Activated T-cell treated with anti-CD3 and anti-CD28 coated beads, Interleukin-2, amount 50 U/mL, for 24 hours (primary cell): ENCODE results near the gene RNMT.

ENCODE experiments used
- DNase-seq: peaks from one replicate; pipeline ENCODE4 v3.0.0-alpha.2; 2020
- H3K27ac Mint-ChIP-seq: 2 replicates; pipeline ENCODE4 v1.8.0; 2020; ENCODE audit warnings: mild to moderate bottlenecking, mixed read lengths
- H3K27me3 Mint-ChIP-seq: 2 replicates; pipeline ENCODE4 v1.8.0; 2020; ENCODE audit warnings: mixed read lengths
- H3K36me3 Mint-ChIP-seq: 2 replicates; pipeline ENCODE4 v1.8.0; 2020; ENCODE audit warnings: low read depth, mixed read lengths
- H3K4me1 Mint-ChIP-seq: 2 replicates; pipeline ENCODE4 v1.8.0; 2020; ENCODE audit warnings: low read depth, mixed read lengths
- H3K4me3 Mint-ChIP-seq: 2 replicates; pipeline ENCODE4 v1.8.0; 2020; ENCODE audit warnings: mild to moderate bottlenecking, moderate library complexity, mixed read lengths
- H3K9me3 Mint-ChIP-seq: 2 replicates; pipeline ENCODE4 v1.8.0; 2020; ENCODE audit warnings: mixed read lengths

Gene RNMT

GRCh38 chr18:13762690-13763439, 36.4 kb downstream of the RNMT start:
- no peak overlapping the region for H3K27ac Mint-ChIP-seq
- H3K9me3 Mint-ChIP-seq: peaks cover 44% of the 10 kb centered on the region
- no peak overlapping the region for H3K4me3 Mint-ChIP-seq
- H3K27me3 Mint-ChIP-seq: no peaks in the 10 kb centered on the region
- peaks cover 3% of the 10 kb centered on the region for H3K4me1 Mint-ChIP-seq
- peaks cover 77% of the 10 kb centered on the region for H3K36me3 Mint-ChIP-seq
- DNase-seq: no peak

- DNase-seq: no peak
- H3K27me3 Mint-ChIP-seq: peaks cover 7% of the 10 kb centered on the region
- no peak overlapping the region for H3K4me3 Mint-ChIP-seq
- no peaks in the 10 kb centered on the region for H3K4me1 Mint-ChIP-seq
- H3K36me3 Mint-ChIP-seq: no peaks in the 10 kb centered on the region
- H3K27ac Mint-ChIP-seq: no peak overlapping the region
- peaks cover 17% of the 10 kb centered on the region for H3K9me3 Mint-ChIP-seq
Measured at GRCh38 chr18:13775058-13775457, 48.6 kb downstream of the RNMT start.

GRCh38 chr18:13791181-13791580, 64.7 kb downstream of the RNMT start:
- DNase-seq: no peak
- Mint-ChIP-seq H3K36me3 (no peaks in the 10 kb centered on the region), H3K27ac (no peak overlapping the region), H3K4me1 (no peaks in the 10 kb centered on the region), H3K27me3 (peaks cover 26% of the 10 kb centered on the region), H3K4me3 (no peak overlapping the region), H3K9me3 (peaks cover 5% of the 10 kb centered on the region)

- Mint-ChIP-seq H3K36me3 (no peaks in the 10 kb centered on the region), H3K27ac (no peak overlapping the region), H3K27me3 (peaks cover 52% of the 10 kb centered on the region), H3K4me1 (no peaks in the 10 kb centered on the region), H3K4me3 (no peak overlapping the region), H3K9me3 (no peaks in the 10 kb centered on the region)
- DNase-seq: no peak
Measured at GRCh38 chr18:13793819-13794218, 67.3 kb downstream of the RNMT start.

- Mint-ChIP-seq H3K27ac (no peak overlapping the region), H3K9me3 (no peaks in the 10 kb centered on the region), H3K36me3 (no peaks in the 10 kb centered on the region), H3K4me3 (no peak overlapping the region), H3K27me3 (peaks cover 63% of the 10 kb centered on the region), H3K4me1 (peaks cover 4% of the 10 kb centered on the region)
- no peak for DNase-seq
Measured at GRCh38 chr18:13796515-13796914, 70.0 kb downstream of the RNMT start.

- Mint-ChIP-seq H3K4me3 (no peak overlapping the region), H3K36me3 (no peaks in the 10 kb centered on the region), H3K27me3 (peaks cover 66% of the 10 kb centered on the region), H3K27ac (no peak overlapping the region), H3K9me3 (no peaks in the 10 kb centered on the region), H3K4me1 (peaks cover 4% of the 10 kb centered on the region)
- no peak for DNase-seq
Measured at GRCh38 chr18:13797157-13797611, 70.7 kb downstream of the RNMT start.

GRCh38 chr18:13799396-13799795, 72.9 kb downstream of the RNMT start:
- H3K27me3 Mint-ChIP-seq: peaks cover 74% of the 10 kb centered on the region
- H3K4me1 Mint-ChIP-seq: peaks cover 4% of the 10 kb centered on the region
- H3K27ac Mint-ChIP-seq: no peak overlapping the region

GRCh38 chr18:13800505-13801259, 74.2 kb downstream of the RNMT start:
- Mint-ChIP-seq H3K9me3 (no peaks in the 10 kb centered on the region), H3K4me1 (peaks cover 4% of the 10 kb centered on the region)

More at GRCh38 chr18:13799396-13799795, 72.9 kb downstream of the RNMT start:
- Mint-ChIP-seq H3K9me3 (no peaks in the 10 kb centered on the region), H3K4me3 (no peak overlapping the region), H3K36me3 (no peaks in the 10 kb centered on the region)
- DNase-seq: no peak

GRCh38 chr18:13801260-13801601, 74.8 kb downstream of the RNMT start:
- H3K9me3 Mint-ChIP-seq: no peaks in the 10 kb centered on the region
- H3K4me3 Mint-ChIP-seq: peak overlapping the region; percentile 45
- no peak for DNase-seq
- peaks cover 4% of the 10 kb centered on the region for H3K4me1 Mint-ChIP-seq
- H3K27me3 Mint-ChIP-seq: peaks cover 79% of the 10 kb centered on the region
- no peaks in the 10 kb centered on the region for H3K36me3 Mint-ChIP-seq
- no peak overlapping the region for H3K27ac Mint-ChIP-seq

More at GRCh38 chr18:13800505-13801259, 74.2 kb downstream of the RNMT start:
- Mint-ChIP-seq H3K27ac (no peak overlapping the region), H3K27me3 (peaks cover 83% of the 10 kb centered on the region), H3K4me3 (peak overlapping the region; percentile 45), H3K36me3 (no peaks in the 10 kb centered on the region)
- peak; percentile 57 for DNase-seq

- no peak overlapping the region for H3K4me3 Mint-ChIP-seq
- DNase-seq: no peak
- no peak overlapping the region for H3K27ac Mint-ChIP-seq
- H3K9me3 Mint-ChIP-seq: no peaks in the 10 kb centered on the region
- H3K4me1 Mint-ChIP-seq: peaks cover 4% of the 10 kb centered on the region
- no peaks in the 10 kb centered on the region for H3K36me3 Mint-ChIP-seq
- H3K27me3 Mint-ChIP-seq: peaks cover 48% of the 10 kb centered on the region
Measured at GRCh38 chr18:13804305-13804704, 77.8 kb downstream of the RNMT start.

- no peak overlapping the region for H3K27ac Mint-ChIP-seq
- no peak overlapping the region for H3K4me3 Mint-ChIP-seq
- H3K36me3 Mint-ChIP-seq: no peaks in the 10 kb centered on the region
- no peak for DNase-seq
- no peaks in the 10 kb centered on the region for H3K9me3 Mint-ChIP-seq
- H3K27me3 Mint-ChIP-seq: peaks cover 26% of the 10 kb centered on the region
- H3K4me1 Mint-ChIP-seq: no peaks in the 10 kb centered on the region
Measured at GRCh38 chr18:13808294-13809042, 82.0 kb downstream of the RNMT start.

- Mint-ChIP-seq H3K27ac (no peak overlapping the region), H3K36me3 (no peaks in the 10 kb centered on the region), H3K9me3 (no peaks in the 10 kb centered on the region), H3K27me3 (peaks cover 24% of the 10 kb centered on the region), H3K4me1 (no peaks in the 10 kb centered on the region), H3K4me3 (no peak overlapping the region)
- DNase-seq: no peak
Measured at GRCh38 chr18:13809043-13809430, 82.6 kb downstream of the RNMT start.

- no peaks in the 10 kb centered on the region for H3K4me1 Mint-ChIP-seq
- H3K4me3 Mint-ChIP-seq: no peak overlapping the region
- peaks cover 17% of the 10 kb centered on the region for H3K27me3 Mint-ChIP-seq
- no peak overlapping the region for H3K27ac Mint-ChIP-seq
- H3K36me3 Mint-ChIP-seq: no peaks in the 10 kb centered on the region
- no peak for DNase-seq
- no peaks in the 10 kb centered on the region for H3K9me3 Mint-ChIP-seq
Measured at GRCh38 chr18:13809531-13810255, 83.2 kb downstream of the RNMT start.

- H3K27ac Mint-ChIP-seq: no peak overlapping the region
- H3K4me1 Mint-ChIP-seq: no peaks in the 10 kb centered on the region
- no peaks in the 10 kb centered on the region for H3K36me3 Mint-ChIP-seq
- no peak overlapping the region for H3K4me3 Mint-ChIP-seq
- H3K27me3 Mint-ChIP-seq: peaks cover 7% of the 10 kb centered on the region
- H3K9me3 Mint-ChIP-seq: no peaks in the 10 kb centered on the region
- DNase-seq: no peak
Measured at GRCh38 chr18:13810950-13811485, 84.5 kb downstream of the RNMT start.
